IPS DF 6.9 (cell line): ENCODE results near the gene LRRC4.

Experiments
- DNase-seq: peaks from one replicate; pipeline ENCODE4 v3.0.0-alpha.2; 2013; ENCODE audit warnings: low read depth, low spot score
- H3K27ac ChIP-seq: one replicate; pipeline ENCODE4 v1.5.1; 2013; ENCODE audit warnings: low read length, control low read depth
- H3K27me3 ChIP-seq: 2 replicates; pipeline ENCODE4 v1.6.1; 2013; ENCODE audit warnings: mild to moderate bottlenecking, low read length; ENCODE audit not compliant: control insufficient read depth, insufficient read depth
- H3K36me3 ChIP-seq: 2 replicates; pipeline ENCODE4 v1.6.1; 2013; ENCODE audit warnings: low read length; ENCODE audit not compliant: control insufficient read depth, insufficient read depth
- H3K4me1 ChIP-seq: 2 replicates; pipeline ENCODE4 v1.6.1; 2013; ENCODE audit warnings: low read length; ENCODE audit not compliant: control insufficient read depth, insufficient read depth
- H3K4me3 ChIP-seq: 2 replicates; pipeline ENCODE4 v1.5.1; 2013; ENCODE audit warnings: mild to moderate bottlenecking, low read length
- H3K9me3 ChIP-seq: 2 replicates; pipeline ENCODE4 v1.6.1; 2013; ENCODE audit warnings: low read length, inconsistent platforms; ENCODE audit not compliant: control insufficient read depth, insufficient read depth
- WGBS: extraction: QIAGEN DNeasy Blood & Tissue Kit; methylation state at CpG from one replicate; pipeline ENCODE4 v1.1.7; 2013; ENCODE audit warnings: mixed read lengths, missing lambda C conversion rate; ENCODE audit not compliant: insufficient read length, insufficient coverage; 5-methylcytosine and 5-hydroxymethylcytosine counted together

LRRC4 gene

GRCh38 chr7:128071801-128072200 lies 40.6 kb upstream of the LRRC4 start:
- DNase-seq = no peak
- Histone ChIP-seq H3K4me3 (no peak overlapping the region), H3K27me3 (no peaks in the 10 kb centered on the region), H3K9me3 (no peaks in the 10 kb centered on the region), H3K36me3 (peaks cover 5% of the 10 kb centered on the region; the same call in 1 of the 2 replicates), H3K4me1 (no peaks in the 10 kb centered on the region; the same call in 1 of the 2 replicates), H3K27ac (no peak overlapping the region)
- no CpG with 5 or more reads among the region's 11 CpGs for WGBS

DNA sequence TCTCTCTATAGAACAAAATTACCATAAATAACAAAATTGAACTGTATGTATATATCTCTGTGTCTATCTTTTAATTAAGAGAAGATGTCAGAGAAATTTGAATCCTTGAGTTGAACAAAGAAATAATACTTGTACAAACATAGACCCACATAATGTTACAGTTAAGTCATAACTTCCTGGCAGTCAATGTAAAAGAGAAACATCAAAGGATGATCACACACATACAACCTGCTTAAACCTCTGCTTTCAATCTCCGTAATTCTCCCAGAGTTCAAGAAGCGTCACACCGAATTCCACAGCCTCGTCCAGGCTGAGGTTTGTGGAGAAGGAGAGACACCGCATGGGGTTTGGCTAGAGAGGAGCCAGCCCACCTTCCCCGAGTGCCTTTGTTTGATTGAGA lies 40.1 kb upstream of the LRRC4 start:
- no CpG with 5 or more reads among the region's 6 CpGs for WGBS

GRCh38 chr7:128069373-128070364 lies 38.4 kb upstream of the LRRC4 start:
- Histone ChIP-seq H3K4me1 (no peaks in the 10 kb centered on the region; the same call in 1 of the 2 replicates), H3K27me3 (no peaks in the 10 kb centered on the region), H3K4me3 (no peak overlapping the region), H3K27ac (no peak overlapping the region), H3K9me3 (no peaks in the 10 kb centered on the region), H3K36me3 (peaks cover 5% of the 10 kb centered on the region; the same call in 1 of the 2 replicates)
- WGBS = no CpG with 5 or more reads among the region's 8 CpGs
- DNase-seq = no peak

More for the DNA sequence above, 40.1 kb upstream of the LRRC4 start:
- H3K4me1 ChIP-seq = no peaks in the 10 kb centered on the region; the same call in 1 of the 2 replicates
- H3K9me3 ChIP-seq = no peaks in the 10 kb centered on the region
- H3K27ac ChIP-seq = no peak overlapping the region
- H3K4me3 ChIP-seq = no peak overlapping the region
- H3K27me3 ChIP-seq = no peaks in the 10 kb centered on the region
- no peak for DNase-seq
- peaks cover 5% of the 10 kb centered on the region; the same call in 1 of the 2 replicates for H3K36me3 ChIP-seq

DNA sequence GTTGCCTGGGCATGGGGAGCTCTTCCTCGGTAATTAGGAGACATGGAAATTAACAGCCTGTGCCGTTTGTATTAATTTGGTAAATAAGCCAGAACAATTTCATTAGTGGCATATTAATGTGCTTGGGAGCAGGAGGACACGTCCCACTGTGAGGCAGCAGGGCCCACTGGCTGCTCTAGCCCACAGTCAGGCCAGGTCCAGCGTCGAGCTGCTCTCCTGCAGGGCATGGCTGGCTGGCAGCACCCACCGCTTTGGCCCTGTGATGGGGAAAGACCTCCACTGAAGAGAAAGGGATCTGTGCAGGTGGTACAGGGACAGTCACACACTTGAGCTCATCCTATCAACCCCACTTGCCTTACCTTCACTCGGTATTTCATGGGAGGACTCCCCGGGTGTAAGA lies 37.5 kb upstream of the LRRC4 start:
- no CpG with 5 or more reads among the region's 8 CpGs for WGBS
- Histone ChIP-seq H3K4me3 (no peak overlapping the region), H3K27me3 (no peaks in the 10 kb centered on the region), H3K4me1 (no peaks in the 10 kb centered on the region; the same call in 1 of the 2 replicates), H3K27ac (no peak overlapping the region), H3K9me3 (no peaks in the 10 kb centered on the region), H3K36me3 (no peaks in the 10 kb centered on the region)
- no peak for DNase-seq

- Histone ChIP-seq H3K4me3 (no peak overlapping the region), H3K36me3 (no peaks in the 10 kb centered on the region), H3K27me3 (no peaks in the 10 kb centered on the region), H3K27ac (no peak overlapping the region), H3K4me1 (no peaks in the 10 kb centered on the region; the same call in 1 of the 2 replicates), H3K9me3 (no peaks in the 10 kb centered on the region)
- no CpG with 5 or more reads among the region's 5 CpGs for whole genome bisulfite sequencing
- DNase-seq = no peak
Observed at GRCh38 chr7:128067983-128068382, 36.7 kb upstream of the LRRC4 start.

DNA sequence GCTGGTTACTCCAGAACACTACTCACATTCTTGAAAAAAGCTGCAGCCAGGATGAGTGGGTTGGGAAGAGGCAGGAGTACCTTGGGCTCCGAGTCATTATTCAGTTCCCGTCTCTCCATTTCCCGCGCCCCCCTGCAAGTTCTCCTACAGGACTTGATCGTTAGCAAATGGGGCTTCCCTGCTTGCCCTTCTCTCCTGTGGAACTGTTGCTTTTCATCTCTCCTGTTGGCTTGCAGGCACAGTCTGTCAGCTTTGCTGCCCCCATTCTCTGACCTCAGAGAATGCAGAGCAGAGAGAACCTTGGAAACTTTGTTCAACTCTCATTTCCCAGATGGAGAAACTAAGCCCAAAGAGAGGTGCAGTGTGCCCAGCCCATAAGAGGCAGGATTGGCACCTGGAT lies 35.6 kb upstream of the LRRC4 start:
- no peak overlapping the region for H3K27ac ChIP-seq
- WGBS = no CpG with 5 or more reads among the region's 5 CpGs
- H3K4me3 ChIP-seq = no peak overlapping the region
- H3K9me3 ChIP-seq = no peaks in the 10 kb centered on the region
- H3K27me3 ChIP-seq = no peaks in the 10 kb centered on the region
- DNase-seq = no peak
- H3K36me3 ChIP-seq = no peaks in the 10 kb centered on the region
- no peaks in the 10 kb centered on the region; the same call in 1 of the 2 replicates for H3K4me1 ChIP-seq

- Histone ChIP-seq H3K9me3 (no peaks in the 10 kb centered on the region), H3K27me3 (no peaks in the 10 kb centered on the region), H3K4me1 (no peaks in the 10 kb centered on the region; the same call in 1 of the 2 replicates), H3K27ac (no peak overlapping the region), H3K36me3 (no peaks in the 10 kb centered on the region), H3K4me3 (no peak overlapping the region)
- no CpG with 5 or more reads among the region's 10 CpGs for WGBS
- no peak for DNase-seq
Observed at GRCh38 chr7:128066395-128066794, 35.2 kb upstream of the LRRC4 start.

- no peak for DNase-seq
- Histone ChIP-seq H3K4me3 (no peak overlapping the region), H3K36me3 (no peaks in the 10 kb centered on the region), H3K9me3 (no peaks in the 10 kb centered on the region), H3K27ac (no peak overlapping the region), H3K4me1 (no peaks in the 10 kb centered on the region; the same call in 1 of the 2 replicates), H3K27me3 (no peaks in the 10 kb centered on the region)
- WGBS = no CpG with 5 or more reads among the region's 7 CpGs
Observed at GRCh38 chr7:128065872-128066271, 34.6 kb upstream of the LRRC4 start.

GRCh38 chr7:128063088-128063487 lies 31.9 kb upstream of the LRRC4 start:
- Histone ChIP-seq H3K4me1 (no peaks in the 10 kb centered on the region; the same call in 1 of the 2 replicates), H3K9me3 (no peaks in the 10 kb centered on the region), H3K4me3 (no peak overlapping the region), H3K27me3 (no peaks in the 10 kb centered on the region), H3K36me3 (no peaks in the 10 kb centered on the region), H3K27ac (no peak overlapping the region)
- WGBS = no CpG with 5 or more reads among the region's 8 CpGs
- no peak for DNase-seq

DNA sequence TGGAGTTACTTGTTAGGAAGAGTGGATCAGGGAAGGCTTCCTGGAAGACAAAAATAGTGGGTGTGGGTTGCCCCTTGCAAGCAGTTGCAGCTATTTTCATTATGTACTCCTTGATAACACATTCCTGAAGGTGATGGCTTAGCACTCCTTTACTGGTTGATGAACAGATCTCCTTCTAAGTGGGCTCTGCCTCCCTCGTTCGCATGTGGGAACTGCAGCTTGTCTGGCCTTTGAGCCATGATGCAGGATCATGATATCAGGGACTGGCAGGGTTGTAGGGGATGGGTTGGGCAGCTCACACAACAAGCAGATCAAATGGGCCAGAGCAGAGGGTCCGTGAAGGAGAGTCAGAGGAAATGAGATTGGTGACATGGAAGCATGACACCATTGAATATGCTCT lies 28.8 kb upstream of the LRRC4 start:
- Histone ChIP-seq H3K27ac (no peak overlapping the region), H3K36me3 (no peaks in the 10 kb centered on the region), H3K9me3 (no peaks in the 10 kb centered on the region), H3K4me1 (no peaks in the 10 kb centered on the region), H3K27me3 (no peaks in the 10 kb centered on the region), H3K4me3 (no peak overlapping the region)
- DNase-seq = no peak
- no CpG with 5 or more reads among the region's 3 CpGs for WGBS
